Ureter (tissue), 1 donor: ENCODE results near the gene VAV2. TPM values are rescaled to one million over a fixed set of nuclear protein-coding genes. Genes with fewer than 3 reads are reported as not detected.

Source experiments
- DNase-seq: peaks from one replicate; pipeline ENCODE4 v3.0.0-alpha.2; 2020; ENCODE audit warnings: low spot score
- total RNA-seq: library from RNA; stranded (reverse); gene quantifications from one replicate; pipeline ENCODE4 v1.2.4, GENCODE V29; 2023
- donor health status: DM: yes; HTN: yes; CAD: no.

The VAV2 gene
- total RNA-seq, 1 donor from 2014 or later: 38.9 TPM

- DNase-seq: peak; percentile 30
Observed at GRCh38 chr9:133744528-133744927, 247.6 kb downstream of the VAV2 start.

GRCh38 chr9:133742849-133743444 lies 249.2 kb downstream of the VAV2 start:
- DNase-seq: peak; percentile 81

GRCh38 chr9:133742251-133742650 lies 249.9 kb downstream of the VAV2 start:
- DNase-seq: peak; percentile 33

- peak; percentile 35 for DNase-seq
Observed at GRCh38 chr9:133741716-133742115, 250.4 kb downstream of the VAV2 start.

- peak; percentile 35 for DNase-seq
Observed at GRCh38 chr9:133740911-133741310, 251.2 kb downstream of the VAV2 start.

- peak; percentile 37 for DNase-seq
Observed at GRCh38 chr9:133739408-133740280, 252.5 kb downstream of the VAV2 start.

- peak; percentile 40 for DNase-seq
Observed at GRCh38 chr9:133738640-133739225, 253.4 kb downstream of the VAV2 start.

- peak; percentile 74 for DNase-seq
Observed at GRCh38 chr9:133737774-133738639, 254.1 kb downstream of the VAV2 start, which contains the start of gene SARDH. Gene SARDH (minus strand): TSS chr9:133738352. CDS start chr9:133734173, 4,179 bp downstream.

- peak; percentile 37 for DNase-seq
Observed at GRCh38 chr9:133737071-133737773, 254.9 kb downstream of the VAV2 start.

- DNase-seq: peak; percentile 12
Observed at GRCh38 chr9:133735931-133736330, 256.2 kb downstream of the VAV2 start.

GRCh38 chr9:133735415-133735775 lies 256.7 kb downstream of the VAV2 start:
- no peak for DNase-seq

GRCh38 chr9:133734590-133735414 lies 257.3 kb downstream of the VAV2 start:
- peak; percentile 43 for DNase-seq

GRCh38 chr9:133733796-133734533 lies 258.2 kb downstream of the VAV2 start:
- peak; percentile 40 for DNase-seq

GRCh38 chr9:133733421-133733795 lies 258.7 kb downstream of the VAV2 start:
- no peak for DNase-seq

GRCh38 chr9:133732639-133733408 lies 259.3 kb downstream of the VAV2 start:
- DNase-seq: peak; percentile 35

GRCh38 chr9:133731876-133732638 lies 260.1 kb downstream of the VAV2 start:
- DNase-seq: peak; percentile 38

GRCh38 chr9:133730994-133731715 lies 261.0 kb downstream of the VAV2 start:
- DNase-seq: peak; percentile 37
